H9 (cell line): ENCODE measurements around the gene TSC2. TPM values are rescaled to one million over a fixed set of nuclear protein-coding genes. Genes with fewer than 3 reads are reported as not detected.

Experiments used
- DNase-seq: peaks from one replicate; pipeline ENCODE4 v3.0.0-alpha.2; 2017
- H2AFZ ChIP-seq: one replicate; pipeline ENCODE4 v1.6.1; 2013; ENCODE audit warnings: mild to moderate bottlenecking, low read length, control low read depth, moderate library complexity
- H2AK5ac ChIP-seq: 2 replicates; pipeline ENCODE4 v1.6.1; 2013; ENCODE audit warnings: low read length, control low read depth, mixed read lengths; ENCODE audit not compliant: insufficient read length
- H2BK120ac ChIP-seq: one replicate; pipeline ENCODE4 v1.6.1; 2013; ENCODE audit warnings: low read depth, mild to moderate bottlenecking, low read length, control low read depth, inconsistent platforms; ENCODE audit not compliant: poor library complexity, severe bottlenecking
- H2BK12ac ChIP-seq: 2 replicates; pipeline ENCODE4 v1.6.1; 2013; ENCODE audit warnings: low read length, control low read depth, mixed read lengths, low read depth; ENCODE audit not compliant: insufficient read length
- H2BK15ac ChIP-seq: 2 replicates; pipeline ENCODE4 v1.6.1; 2013; ENCODE audit warnings: low read depth, low read length, control low read depth
- H2BK20ac ChIP-seq: one replicate; pipeline ENCODE4 v1.6.1; 2013; ENCODE audit warnings: low read depth, mild to moderate bottlenecking, low read length, control low read depth, inconsistent platforms; ENCODE audit not compliant: poor library complexity, severe bottlenecking
- H2BK5ac ChIP-seq: 2 replicates; pipeline ENCODE4 v1.6.1; 2013; ENCODE audit warnings: low read length, control low read depth, mixed read lengths; ENCODE audit not compliant: insufficient read length
- H3K14ac ChIP-seq: 2 replicates; pipeline ENCODE4 v1.6.1; 2013; ENCODE audit warnings: low read length, control low read depth; ENCODE audit not compliant: insufficient read depth
- H3K18ac ChIP-seq: 2 replicates; pipeline ENCODE4 v1.6.1; 2013; ENCODE audit warnings: low read depth, mild to moderate bottlenecking, mixed read lengths, low read length, control low read depth; ENCODE audit not compliant: insufficient read length
- H3K23ac ChIP-seq: 2 replicates; pipeline ENCODE4 v1.6.1; 2013; ENCODE audit warnings: low read length, control low read depth, mixed read lengths, low read depth; ENCODE audit not compliant: insufficient read length
- H3K23me2 ChIP-seq: 2 replicates; pipeline ENCODE4 v1.6.1; 2013; ENCODE audit warnings: low read depth, mild to moderate bottlenecking, mixed read lengths, low read length, control low read depth; ENCODE audit not compliant: insufficient read length, poor library complexity, severe bottlenecking
- H3K27ac ChIP-seq: 2 replicates; pipeline ENCODE4 v1.5.1; 2013; ENCODE audit warnings: low read length, control low read depth, mixed read lengths, low read depth; ENCODE audit not compliant: insufficient read length
- H3K27me3 ChIP-seq: 2 replicates; pipeline ENCODE4 v1.6.1; 2013; ENCODE audit warnings: low read length, control low read depth, inconsistent platforms; ENCODE audit not compliant: insufficient read depth
- H3K4ac ChIP-seq: 2 replicates; pipeline ENCODE4 v1.6.1; 2013; ENCODE audit warnings: low read depth, mild to moderate bottlenecking, control low read depth, inconsistent platforms, low read length, moderate library complexity
- H3K4me1 ChIP-seq: 2 replicates; pipeline ENCODE4 v1.6.1; 2013; ENCODE audit warnings: low read length, control low read depth, inconsistent platforms; ENCODE audit not compliant: insufficient read depth
- H3K4me2 ChIP-seq: 2 replicates; pipeline ENCODE4 v1.6.1; 2013; ENCODE audit warnings: low read length, control low read depth, mixed read lengths; ENCODE audit not compliant: insufficient read length, insufficient read depth
- H3K56ac ChIP-seq: 2 replicates; pipeline ENCODE4 v1.6.1; 2013; ENCODE audit warnings: low read depth, mild to moderate bottlenecking, mixed read lengths, low read length, control low read depth; ENCODE audit not compliant: insufficient read length
- H3K79me1 ChIP-seq: 2 replicates; pipeline ENCODE4 v1.6.1; 2013; ENCODE audit warnings: low read depth, mild to moderate bottlenecking, moderate library complexity, low read length, control low read depth, inconsistent platforms; ENCODE audit not compliant: insufficient read depth, poor library complexity, severe bottlenecking
- H3K79me2 ChIP-seq: 2 replicates; pipeline ENCODE4 v1.6.1; 2013; ENCODE audit warnings: low read length, control low read depth, inconsistent platforms; ENCODE audit not compliant: insufficient read depth
- H3K9ac ChIP-seq: 2 replicates; pipeline ENCODE4 v1.6.1; 2013; ENCODE audit warnings: low read length, control low read depth, mixed read lengths; ENCODE audit not compliant: insufficient read length; ENCODE audit errors: extremely low read depth
- H3K9me3 ChIP-seq: one replicate; pipeline ENCODE4 v1.6.1; 2013; ENCODE audit warnings: low read depth, low read length, inconsistent platforms; ENCODE audit not compliant: control insufficient read depth
- H3T11ph ChIP-seq: one replicate; pipeline ENCODE4 v1.6.1; 2013; ENCODE audit warnings: mild to moderate bottlenecking, low read length, control low read depth, inconsistent platforms
- H4K20me1 ChIP-seq: one replicate; pipeline ENCODE4 v1.6.1; 2013; ENCODE audit not compliant: control insufficient read depth, insufficient read length, insufficient read depth
- H4K5ac ChIP-seq: 2 replicates; pipeline ENCODE4 v1.6.1; 2013; ENCODE audit warnings: low read depth, mild to moderate bottlenecking, mixed read lengths, low read length, control low read depth; ENCODE audit not compliant: insufficient read length
- H4K8ac ChIP-seq: replicated peaks from 2 replicates; pipeline ENCODE4 v1.6.1; 2013; ENCODE audit warnings: low read length, control low read depth, mixed read lengths, low read depth; ENCODE audit not compliant: insufficient read length
- H4K91ac ChIP-seq: 2 replicates; pipeline ENCODE4 v1.6.1; 2013; ENCODE audit warnings: low read depth, mild to moderate bottlenecking, moderate library complexity, mixed read lengths, low read length, control low read depth; ENCODE audit not compliant: insufficient read length
- H3K27ac Mint-ChIP-seq, 3 experiments: 2 replicates in 2 of 3; 3 replicates in 1 of 3; pipeline ENCODE4 v1.8.0; 2020 to 2021; ENCODE audit warnings: mixed read lengths in 3 of 3, mild to moderate bottlenecking in 1 of 3, moderate library complexity in 1 of 3
- H3K27me3 Mint-ChIP-seq: 2 replicates; pipeline ENCODE4 v1.8.0; 2021; ENCODE audit warnings: low read depth, mild to moderate bottlenecking, moderate library complexity, mixed read lengths
- H3K36me3 Mint-ChIP-seq, 3 experiments: 2 replicates in 2 of 3; 3 replicates in 1 of 3; pipeline ENCODE4 v1.8.0; 2020 to 2021; ENCODE audit warnings: low read depth in 3 of 3, mixed read lengths in 3 of 3; ENCODE audit not compliant: insufficient read depth in 1 of 3
- H3K4me1 Mint-ChIP-seq, 2 experiments: 2 replicates each; pipeline ENCODE4 v1.8.0; 2020; ENCODE audit warnings: mixed read lengths in 2 of 2
- H3K4me3 Mint-ChIP-seq, 2 experiments: 2 replicates in 1 of 2; 3 replicates in 1 of 2; pipeline ENCODE4 v1.8.0; 2020 to 2021; ENCODE audit warnings: mild to moderate bottlenecking in 2 of 2, mixed read lengths in 2 of 2, moderate library complexity in 1 of 2
- H3K9me3 Mint-ChIP-seq, 2 experiments: 2 replicates in 1 of 2; 3 replicates in 1 of 2; pipeline ENCODE4 v1.8.0; 2020; ENCODE audit warnings: mild to moderate bottlenecking in 2 of 2, mixed read lengths in 2 of 2, moderate library complexity in 1 of 2
- CTCF ChIP-seq: fragments of 200-600 bp; sonication (generic); conservative IDR thresholded peaks from 3 replicates; pipeline ENCODE4 v1.8.0; 2021; ENCODE audit warnings: antibody characterized with exemption, mild to moderate bottlenecking
- WGBS: extraction: QIAGEN DNeasy Blood & Tissue Kit; methylation state at CpG from one replicate; pipeline ENCODE4 v1.1.7; 2013; ENCODE audit warnings: missing lambda C conversion rate, low lambda C conversion rate, mixed read lengths; ENCODE audit not compliant: insufficient read length; ENCODE audit errors: extremely low coverage; 5-methylcytosine and 5-hydroxymethylcytosine counted together
- total RNA-seq: library from RNA; stranded (reverse); gene quantifications from 2 replicates; pipeline ENCODE4 v1.2.1, GENCODE V29; 2021

Gene TSC2
- total RNA-seq, 1 experiment from 2014 or later, result 122 TPM

- Histone ChIP-seq H4K5ac (no peak overlapping the region), H3K79me2 (no peaks in the 10 kb centered on the region), H3K18ac (no peak overlapping the region), H3K23me2 (peaks cover 3% of the 10 kb centered on the region), H2AK5ac (no peak overlapping the region), H2BK15ac (no peak overlapping the region), H2AFZ (no peak overlapping the region), H4K91ac (no peak overlapping the region), H2BK12ac (no peak overlapping the region), H2BK120ac (no peak overlapping the region), H3K56ac (no peak overlapping the region), H2BK20ac (no peak overlapping the region), H2BK5ac (no peak overlapping the region), H3T11ph (no peak overlapping the region), H4K8ac (no peak overlapping the region), H3K23ac (no peak overlapping the region), H3K9me3 (no peaks in the 10 kb centered on the region), H4K20me1 (peaks cover 2% of the 10 kb centered on the region), H3K9ac (no peak overlapping the region), H3K4ac (no peak overlapping the region), H3K27me3 (no peaks in the 10 kb centered on the region), H3K4me2 (no peak overlapping the region), H3K4me1 (no peaks in the 10 kb centered on the region), H3K27ac (no peak overlapping the region), H3K79me1 (no peaks in the 10 kb centered on the region), H3K14ac (no peak overlapping the region)
- no peak for TF ChIP-seq CTCF
- WGBS, result no CpG with 5 or more reads among the region's 18 CpGs
- Mint-ChIP-seq H3K9me3 (no peaks in the 10 kb centered on the region), H3K27ac (no peak overlapping the region), H3K4me1 (no peaks in the 10 kb centered on the region), H3K36me3 (peaks cover 4 to 26% (median 15%) of the 10 kb centered on the region in 3 experiments; a peak in 6 of 7 replicates), H3K27me3 (no peaks in the 10 kb centered on the region), H3K4me3 (no peak overlapping the region)
- DNase-seq, result no peak
These were observed 13.2 kb downstream of the TSC2 start for GRCh38 chr16:2061023-2061422.
